H1 (cell line): ENCODE data around the gene SPOCK1. TPM values are rescaled to one million over a fixed set of nuclear protein-coding genes. Genes with fewer than 3 reads are reported as not detected.

ENCODE experiments used
- CTCF ChIA-PET: fragments of 300-600 bp; sonication (Branson Sonifier 250); formaldehyde crosslinking; loops from one replicate; lab custom pipeline; 2021; ENCODE audit not compliant: partially characterized antibody; lab: Charles Lee
- POLR2A ChIA-PET: fragments of 300-600 bp; sonication (Branson Sonifier 250); formaldehyde crosslinking; loops from one replicate; lab custom pipeline; 2021; ENCODE audit warnings: inconsistent platforms; ENCODE audit not compliant: partially characterized antibody; lab: Charles Lee
- DNase-seq, 2 experiments: peaks; one replicate each; pipeline versions ENCODE4 v3.0.0 to v3.0.0-alpha.2; 2010 to 2022; ENCODE audit warnings: low spot score in 2 of 2, low read depth in 1 of 2, mixed read lengths in 1 of 2
- FAIRE-seq: peaks from 2 replicates; lab custom pipeline; 2011; peaks lifted over from hg19 to GRCh38; lab: Jason Lieb, UNC
- H2AFZ ChIP-seq: 2 replicates; pipeline ENCODE4 v1.8.1; 2012; ENCODE audit warnings: low read length, inconsistent platforms
- H2AK5ac ChIP-seq: 2 replicates; pipeline ENCODE4 v1.6.1; 2013; ENCODE audit warnings: low read depth, low read length
- H2BK120ac ChIP-seq: replicated peaks from 2 replicates; pipeline ENCODE3; 2013; ENCODE audit warnings: low read depth, low read length, inconsistent platforms
- H2BK12ac ChIP-seq: 2 replicates; pipeline ENCODE4 v1.6.1; 2013; ENCODE audit warnings: low read depth, low read length
- H2BK15ac ChIP-seq: 2 replicates; pipeline ENCODE4 v1.6.1; 2013; ENCODE audit warnings: low read length
- H2BK20ac ChIP-seq: 2 replicates; pipeline ENCODE4 v1.6.1; 2013; ENCODE audit warnings: low read length
- H2BK5ac ChIP-seq: 2 replicates; pipeline ENCODE4 v1.6.1; 2013; ENCODE audit warnings: low read depth, low read length
- H3K14ac ChIP-seq: 2 replicates; pipeline ENCODE4 v1.6.1; 2013; ENCODE audit warnings: inconsistent platforms; ENCODE audit not compliant: insufficient read length
- H3K18ac ChIP-seq: 2 replicates; pipeline ENCODE4 v1.6.1; 2013; ENCODE audit warnings: low read length; ENCODE audit errors: extremely low read depth
- H3K23ac ChIP-seq: 2 replicates; pipeline ENCODE4 v1.6.1; 2013; ENCODE audit warnings: inconsistent platforms; ENCODE audit not compliant: insufficient read length
- H3K23me2 ChIP-seq: 2 replicates; pipeline ENCODE4 v1.6.1; 2013; ENCODE audit warnings: low read depth, low read length
- H3K27ac ChIP-seq: 2 replicates; pipeline ENCODE4 v1.6.1; 2011; ENCODE audit warnings: low read depth, low read length, inconsistent platforms
- H3K27me3 ChIP-seq, 4 experiments: replicated peaks in 1 of 4; 1 replicate in 1 of 4; 2 replicates in 3 of 4; pipeline versions ENCODE4 v1.6.1 to v1.8.1; 2011 to 2013; ENCODE audit warnings: low read length in 3 of 4, mild to moderate bottlenecking in 3 of 4, inconsistent platforms in 2 of 4, mixed read lengths in 2 of 4, moderate library complexity in 1 of 4; ENCODE audit not compliant: control insufficient read depth in 3 of 4, insufficient read depth in 3 of 4; ENCODE audit errors: extremely low read depth in 1 of 4
- H3K36me3 ChIP-seq, 4 experiments: 2 replicates each; pipeline versions ENCODE4 v1.6.1 to v1.8.1; 2011 to 2013; ENCODE audit warnings: mild to moderate bottlenecking in 4 of 4, low read length in 3 of 4, moderate library complexity in 2 of 4, control low read depth in 1 of 4, inconsistent platforms in 1 of 4; ENCODE audit not compliant: insufficient read depth in 4 of 4, control insufficient read depth in 2 of 4
- H3K4ac ChIP-seq: replicated peaks from 2 replicates; pipeline ENCODE3; 2013; ENCODE audit warnings: low read length, low read depth, mixed read lengths, inconsistent platforms; ENCODE audit not compliant: insufficient read length
- H3K4me1 ChIP-seq, 4 experiments: replicated peaks in 1 of 4; 1 replicate in 1 of 4; 2 replicates in 3 of 4; pipeline versions ENCODE4 v1.6.1 to v1.8.1; 2011 to 2013; ENCODE audit warnings: low read length in 3 of 4, inconsistent platforms in 2 of 4, mixed read lengths in 1 of 4; ENCODE audit not compliant: insufficient read depth in 4 of 4, control insufficient read depth in 3 of 4
- H3K4me2 ChIP-seq, 2 experiments: 2 replicates each; pipeline versions ENCODE4 v1.6.1 to v1.8.1; 2011 to 2013; ENCODE audit warnings: low read depth in 2 of 2, low read length in 2 of 2, control low read depth in 1 of 2, inconsistent platforms in 1 of 2, mild to moderate bottlenecking in 1 of 2; ENCODE audit not compliant: insufficient read depth in 1 of 2
- H3K4me3 ChIP-seq, 4 experiments: fragments of 200-600, 300-600 bp in 1 of 4; sonication (generic), shearing (Covaris generic), sonication (Bioruptor Twin) in 1 of 4; 2 replicates each; pipeline versions ENCODE4 v1.5.1 to v1.8.1; 2011 to 2016; ENCODE audit warnings: low read length in 4 of 4, low read depth in 3 of 4, control low read depth in 2 of 4, inconsistent platforms in 2 of 4, mild to moderate bottlenecking in 2 of 4, mixed read lengths in 1 of 4, moderate library complexity in 1 of 4; ENCODE audit not compliant: insufficient read depth in 2 of 4; ENCODE audit errors: extremely low read depth in 1 of 4
- H3K56ac ChIP-seq: replicated peaks from 2 replicates; pipeline ENCODE3; 2013; ENCODE audit warnings: low read depth, mild to moderate bottlenecking, mixed read lengths, low read length, inconsistent platforms; ENCODE audit not compliant: insufficient read length
- H3K79me1 ChIP-seq: 2 replicates; pipeline ENCODE4 v1.6.1; 2013; ENCODE audit warnings: low read depth, low read length, control low read depth
- H3K79me2 ChIP-seq, 2 experiments: 2 replicates each; pipeline versions ENCODE4 v1.6.1 to v1.8.1; 2012 to 2013; ENCODE audit warnings: low read length in 2 of 2, mild to moderate bottlenecking in 2 of 2, inconsistent platforms in 1 of 2; ENCODE audit not compliant: insufficient read depth in 2 of 2, control insufficient read depth in 1 of 2
- H3K9ac ChIP-seq, 4 experiments: replicated peaks in 1 of 4; 1 replicate in 1 of 4; 2 replicates in 3 of 4; pipeline versions ENCODE4 v1.6.1 to v1.8.1; 2011 to 2013; ENCODE audit warnings: low read depth in 3 of 4, low read length in 3 of 4, control low read depth in 2 of 4, mild to moderate bottlenecking in 2 of 4, moderate library complexity in 2 of 4, inconsistent platforms in 1 of 4; ENCODE audit errors: extremely low read depth in 1 of 4
- H3K9me3 ChIP-seq, 2 experiments: 2 replicates each; pipeline versions ENCODE4 v1.6.1 to v1.8.1; 2012 to 2013; ENCODE audit warnings: mild to moderate bottlenecking in 2 of 2, moderate library complexity in 2 of 2, control low read depth in 1 of 2, inconsistent platforms in 1 of 2, low read depth in 1 of 2, low read length in 1 of 2, mixed read lengths in 1 of 2; ENCODE audit not compliant: insufficient read depth in 2 of 2
- H4K20me1 ChIP-seq, 2 experiments: replicated peaks in 1 of 2; 2 replicates each; pipeline versions ENCODE3 to v1.8.1; 2011 to 2013; ENCODE audit warnings: inconsistent platforms in 2 of 2, low read length in 2 of 2, mild to moderate bottlenecking in 1 of 2; ENCODE audit not compliant: insufficient read depth in 2 of 2, control insufficient read depth in 1 of 2
- H4K5ac ChIP-seq: 2 replicates; pipeline ENCODE4 v1.6.1; 2013; ENCODE audit warnings: low read length, low read depth, mixed read lengths, inconsistent platforms; ENCODE audit not compliant: insufficient read length
- H4K8ac ChIP-seq: 2 replicates; pipeline ENCODE4 v1.8.0; 2013; ENCODE audit warnings: mild to moderate bottlenecking, moderate library complexity, low read length, inconsistent platforms; ENCODE audit not compliant: insufficient read depth; ENCODE audit errors: extremely low read depth
- H4K91ac ChIP-seq: replicated peaks from 2 replicates; pipeline ENCODE3; 2013; ENCODE audit warnings: low read length, mixed read lengths, inconsistent platforms; ENCODE audit not compliant: insufficient read length
- WGBS, 2 experiments: shearing (Covaris generic) in 1 of 2; methylation state at CpG; one replicate each; pipeline versions ENCODE4 v1.1.6 to v1.1.7; 2013 to 2015; ENCODE audit warnings: low lambda C conversion rate in 2 of 2, mixed read lengths in 2 of 2, inconsistent platforms in 1 of 2, low coverage in 1 of 2, missing lambda C conversion rate in 1 of 2; ENCODE audit not compliant: insufficient replicate concordance in 2 of 2, insufficient coverage in 1 of 2, insufficient read length in 1 of 2; ENCODE audit errors: extremely low coverage in 1 of 2, missing lambda C conversion rate in 1 of 2; 5-methylcytosine and 5-hydroxymethylcytosine counted together
- polyA plus RNA-seq, 7 experiments: library from polyadenylated mRNA; depleted of rRNA in 3 of 7; stranded (reverse) in 5 of 7; unstranded in 2 of 7; fragments of >200 nt in 5 of 7; fragments of 200-250 nt in 2 of 7; gene quantifications; 1 replicate in 5 of 7; 2 replicates in 1 of 7; 4 replicates in 1 of 7; pipeline versions ENCODE4 v1.2.1 to v1.2.3, GENCODE V29; 2011 to 2013; ENCODE audit warnings: missing spikeins in 2 of 7, mixed read lengths in 2 of 7
- total RNA-seq: library from RNA; stranded (reverse); fragmentation: NEBNext Ultra II Directional; extraction: Animal tissue kit (Norgen Biotek cat#: 25700); gene quantifications from 2 replicates; pipeline ENCODE4 v1.2.1, GENCODE V29; 2021

SPOCK1 gene
- total and polyA plus RNA-seq, 2 of the 8 experiments (the other 6 are each of a cell fraction or from before 2014, with no cell fraction given), result 6.9 to 18.1 TPM

- Histone ChIP-seq H3K23me2 (no peaks in the 10 kb centered on the region), H2BK5ac (no peak overlapping the region), H4K91ac (no peak overlapping the region), H3K14ac (no peak overlapping the region), H2BK20ac (no peak overlapping the region), H2AFZ (no peak overlapping the region), H3K27ac (no peak overlapping the region), H2BK15ac (no peak overlapping the region), H2AK5ac (no peak overlapping the region), H3K79me2 (no peaks in the 10 kb centered on the region), H3K4ac (no peak overlapping the region), H3K79me1 (no peaks in the 10 kb centered on the region), H3K4me3 (no peak overlapping the region), H3K18ac (no peak overlapping the region), H4K8ac (no peak overlapping the region), H3K36me3 (no peaks in the 10 kb centered on the region), H2BK120ac (no peak overlapping the region), H2BK12ac (no peak overlapping the region), H3K9me3 (no peaks in the 10 kb centered on the region), H3K56ac (no peak overlapping the region), H3K27me3 (no peaks in the 10 kb centered on the region), H3K4me1 (no peaks in the 10 kb centered on the region), H4K5ac (no peak overlapping the region), H3K9ac (no peak overlapping the region), H4K20me1 (no peaks in the 10 kb centered on the region), H3K23ac (no peak overlapping the region), H3K4me2 (no peak overlapping the region)
- WGBS, 2 experiments, result 88% methylated on average over 3 of the region's 3 CpGs; no CpG with 5 or more reads in 1 of the 2 experiments
- no peak for FAIRE-seq
- POLR2A ChIA-PET, result no interaction called here
- DNase-seq, result no peak
- CTCF ChIA-PET, result interaction anchor here (0.6 to 1.3 kb wide), 2 partner anchors 24 to 28 kb away, joined by 3 to 5 read pairs; no protein-coding TSS in a partner anchor
These were observed 399.5 kb downstream of the SPOCK1 start for GRCh38 chr5:137099651-137100050.
